Measurements from ENCODE around the gene SEMA3C.

Gene SEMA3C

DNA sequence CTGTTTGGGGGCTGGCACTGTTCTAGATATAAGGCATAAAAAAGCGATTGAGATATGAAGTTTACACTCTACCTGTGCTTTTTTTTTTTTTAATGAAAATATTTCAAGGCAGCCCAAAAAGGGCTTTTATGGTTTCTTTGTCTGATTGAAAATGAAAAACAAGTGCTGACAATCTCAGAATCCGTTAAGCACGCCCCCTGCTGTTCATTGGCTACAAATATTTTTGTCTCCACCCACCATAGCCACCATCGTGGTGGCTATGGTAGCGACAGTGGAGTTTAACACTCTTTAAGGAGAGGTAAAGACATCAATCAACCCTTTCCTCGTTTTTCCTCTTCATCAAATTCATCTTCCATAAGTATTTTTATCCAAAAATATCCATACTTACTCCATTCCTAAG lies 186.2 kb downstream of the SEMA3C start:
- DNase-seq (ENCODE audit: low read depth in 2 of 2) = no peak
- H3K4me3 ChIP-seq (replicated peaks in 1 of 2; ENCODE audit: low read depth in 2 of 2, low read length in 2 of 2) = no peak overlapping the region
- TF ChIP-seq, protein P1, sequence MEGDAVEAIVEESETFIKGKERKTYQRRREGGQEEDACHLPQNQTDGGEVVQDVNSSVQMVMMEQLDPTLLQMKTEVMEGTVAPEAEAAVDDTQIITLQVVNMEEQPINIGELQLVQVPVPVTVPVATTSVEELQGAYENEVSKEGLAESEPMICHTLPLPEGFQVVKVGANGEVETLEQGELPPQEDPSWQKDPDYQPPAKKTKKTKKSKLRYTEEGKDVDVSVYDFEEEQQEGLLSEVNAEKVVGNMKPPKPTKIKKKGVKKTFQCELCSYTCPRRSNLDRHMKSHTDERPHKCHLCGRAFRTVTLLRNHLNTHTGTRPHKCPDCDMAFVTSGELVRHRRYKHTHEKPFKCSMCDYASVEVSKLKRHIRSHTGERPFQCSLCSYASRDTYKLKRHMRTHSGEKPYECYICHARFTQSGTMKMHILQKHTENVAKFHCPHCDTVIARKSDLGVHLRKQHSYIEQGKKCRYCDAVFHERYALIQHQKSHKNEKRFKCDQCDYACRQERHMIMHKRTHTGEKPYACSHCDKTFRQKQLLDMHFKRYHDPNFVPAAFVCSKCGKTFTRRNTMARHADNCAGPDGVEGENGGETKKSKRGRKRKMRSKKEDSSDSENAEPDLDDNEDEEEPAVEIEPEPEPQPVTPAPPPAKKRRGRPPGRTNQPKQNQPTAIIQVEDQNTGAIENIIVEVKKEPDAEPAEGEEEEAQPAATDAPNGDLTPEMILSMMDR (IDR thresholded peaks at IDR 0.05; ENCODE audit: low read depth, low read length) = peak; percentile 13

DNA sequence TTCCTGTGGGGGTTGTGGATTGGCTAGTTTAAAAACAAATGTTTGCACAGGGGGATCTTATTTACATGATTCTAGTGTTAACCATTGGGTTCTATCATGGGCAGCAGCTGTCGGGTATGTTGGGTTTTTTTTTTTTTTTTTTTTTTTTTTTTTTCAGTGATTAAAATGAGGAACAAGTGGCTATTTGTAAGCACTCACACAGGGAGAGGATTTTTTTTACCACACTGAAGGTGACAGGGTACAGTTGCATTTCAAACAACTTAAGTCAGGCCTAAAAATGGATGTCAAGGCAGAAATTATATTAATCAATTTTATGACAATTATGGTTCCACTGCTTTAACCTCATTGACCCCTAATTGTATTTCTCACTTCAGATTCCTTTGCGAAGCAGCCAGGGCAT lies 187.6 kb downstream of the SEMA3C start:
- H3K4me3 ChIP-seq (replicated peaks in 1 of 2; ENCODE audit: low read depth in 2 of 2, low read length in 2 of 2) = no peak overlapping the region
- DNase-seq (ENCODE audit: low read depth in 2 of 2) = no peak
- TF ChIP-seq, protein P1 (IDR thresholded peaks at IDR 0.05; ENCODE audit: low read depth, low read length) = no peak

DNA sequence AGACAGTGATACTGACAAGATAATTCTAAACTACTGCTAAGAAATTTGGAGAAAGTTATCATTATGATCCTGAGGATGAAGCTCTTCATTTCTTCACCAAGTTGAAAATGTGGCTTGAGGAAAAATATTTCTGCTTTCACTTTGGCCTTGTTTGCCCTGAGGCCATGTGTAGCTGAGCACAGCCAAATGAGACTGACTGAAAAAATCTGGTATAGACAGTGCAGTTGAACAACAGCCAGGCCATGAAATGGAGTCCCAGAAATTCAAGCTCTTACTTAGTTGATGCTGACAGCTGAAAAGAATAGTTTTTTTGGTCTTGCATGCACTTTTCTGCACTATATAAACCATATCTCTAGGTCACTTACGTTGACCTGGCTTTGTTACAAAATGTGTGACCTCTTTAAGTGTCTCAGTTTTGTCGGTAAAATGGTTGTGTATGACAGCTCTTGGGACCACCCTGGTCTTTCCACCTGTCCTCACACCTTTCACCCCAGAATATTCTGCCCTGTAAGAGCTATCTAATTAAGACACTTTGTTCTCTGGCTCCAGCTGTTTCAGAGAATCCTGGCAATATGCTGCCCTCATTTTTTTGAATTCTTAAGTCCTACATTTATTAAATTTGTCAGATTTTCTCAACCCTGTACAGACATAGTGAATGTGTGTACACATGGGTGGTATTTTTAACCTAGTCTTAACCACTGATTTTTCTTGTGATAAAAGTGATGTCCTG lies 189.1 kb downstream of the SEMA3C start:
- DNase-seq (ENCODE audit: low read depth in 2 of 2) = peak in 1 of 2 donors; percentile 79
- TF ChIP-seq, protein P1 (IDR thresholded peaks at IDR 0.05; ENCODE audit: low read depth, low read length) = no peak
- no peak overlapping the region for H3K4me3 ChIP-seq (replicated peaks in 1 of 2; ENCODE audit: low read depth in 2 of 2, low read length in 2 of 2)

DNA sequence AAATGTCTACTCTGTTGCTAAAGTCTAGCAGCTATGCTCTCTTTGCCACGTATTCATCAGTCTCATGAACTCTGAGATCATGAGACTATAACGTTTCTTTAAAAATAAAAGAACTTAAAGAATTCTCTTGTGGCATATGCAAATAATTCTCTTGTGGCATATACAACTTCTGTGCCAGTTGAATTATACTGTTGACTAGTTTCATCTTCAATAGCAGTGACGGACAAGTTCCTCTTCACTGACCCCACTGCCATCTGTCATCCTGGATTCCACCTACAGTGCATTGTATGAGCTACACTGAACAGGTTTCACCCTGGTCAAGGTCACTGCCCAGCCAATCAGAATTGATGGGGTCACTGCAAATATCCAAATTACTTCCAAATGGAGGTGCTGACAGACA lies 192.2 kb downstream of the SEMA3C start:
- H3K4me3 ChIP-seq (replicated peaks in 1 of 2; ENCODE audit: low read depth in 2 of 2, low read length in 2 of 2) = no peak overlapping the region
- DNase-seq (ENCODE audit: low read depth in 2 of 2) = no peak
- TF ChIP-seq, protein P1 (IDR thresholded peaks at IDR 0.05; ENCODE audit: low read depth, low read length) = no peak

DNA sequence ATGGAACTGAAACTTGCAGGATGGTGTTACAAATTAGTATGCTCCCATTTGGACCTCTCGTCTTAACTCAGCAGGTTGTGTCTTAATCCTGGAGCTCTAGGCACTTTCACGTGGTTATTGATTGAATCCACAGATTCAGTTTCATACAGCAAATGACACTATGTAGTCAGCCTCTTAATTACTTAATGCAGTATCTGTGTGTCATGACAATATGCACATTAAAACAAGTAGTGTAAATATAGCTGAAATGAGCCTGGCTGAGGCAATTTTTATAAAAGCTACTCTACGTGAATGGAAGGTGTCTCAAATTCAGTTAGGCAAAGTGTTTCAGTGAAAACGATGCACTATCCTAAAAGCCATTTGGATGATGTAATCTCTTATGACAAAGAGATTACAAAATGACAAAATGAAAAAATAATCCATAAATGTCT lies 193.7 kb downstream of the SEMA3C start:
- TF ChIP-seq, protein P1 (IDR thresholded peaks at IDR 0.05; ENCODE audit: low read depth, low read length) = no peak
- no peak for DNase-seq (ENCODE audit: low read depth in 2 of 2)
- H3K4me3 ChIP-seq (replicated peaks in 1 of 2; ENCODE audit: low read depth in 2 of 2, low read length in 2 of 2) = no peak overlapping the region

DNA sequence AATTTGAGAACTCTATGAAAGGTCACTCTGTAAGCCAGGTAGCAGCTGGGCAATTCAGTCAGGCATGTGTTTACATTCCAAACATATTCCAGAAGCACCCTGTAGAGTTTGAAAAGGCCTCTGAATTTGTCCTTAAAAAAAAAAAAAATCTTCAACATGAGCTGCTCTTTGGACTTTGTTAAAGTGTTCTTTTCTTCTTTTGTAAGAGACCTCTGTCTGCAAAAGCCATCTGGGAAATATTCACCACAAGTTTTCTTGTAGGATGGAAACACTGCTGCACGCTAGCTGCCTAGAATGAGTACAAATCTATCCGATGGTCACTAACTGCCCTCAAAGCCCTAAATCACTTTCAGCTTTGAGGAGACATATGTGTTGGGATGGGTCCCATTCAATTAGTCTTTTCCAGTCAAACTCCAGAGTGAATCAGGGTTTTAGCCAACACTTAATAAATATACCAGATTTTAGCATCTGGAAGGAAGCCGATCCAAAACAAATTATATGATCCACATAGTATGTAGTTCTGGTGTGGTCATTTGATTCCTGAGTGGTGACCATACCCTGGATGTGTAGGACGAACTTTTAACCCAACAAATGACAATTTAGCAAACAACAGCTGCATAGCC lies 194.5 kb downstream of the SEMA3C start:
- TF ChIP-seq, protein P1 (IDR thresholded peaks at IDR 0.05; ENCODE audit: low read depth, low read length) = no peak
- no peak overlapping the region for H3K4me3 ChIP-seq (replicated peaks in 1 of 2; ENCODE audit: low read depth in 2 of 2, low read length in 2 of 2)
- peak in 1 of 2 donors; percentile 64 for DNase-seq (ENCODE audit: low read depth in 2 of 2)
